Stimulated activated CD4-positive, alpha-beta T cell treated with anti-CD3 and anti-CD28 coated beads, Interleukin-1b, Interleukin-23, amount 100 ng/mL, for 1 hour (primary cell): Measurements from ENCODE around the gene DCDC1.
"Not testable (repeated sequence)": the region's sequence is repeated elsewhere in the genome, so short reads cannot be mapped to it uniquely, and the experiment has no call there.

Experiments
- DNase-seq, 2 donors: peaks; one replicate each; pipeline ENCODE4 v3.0.0-alpha.2; 2020; ENCODE audit warnings: low read depth in 2 of 2

DCDC1 gene

GRCh38 chr11:30990625-30991296 lies 378.8 kb downstream of the DCDC1 start:
- DNase-seq = no peak

DNA sequence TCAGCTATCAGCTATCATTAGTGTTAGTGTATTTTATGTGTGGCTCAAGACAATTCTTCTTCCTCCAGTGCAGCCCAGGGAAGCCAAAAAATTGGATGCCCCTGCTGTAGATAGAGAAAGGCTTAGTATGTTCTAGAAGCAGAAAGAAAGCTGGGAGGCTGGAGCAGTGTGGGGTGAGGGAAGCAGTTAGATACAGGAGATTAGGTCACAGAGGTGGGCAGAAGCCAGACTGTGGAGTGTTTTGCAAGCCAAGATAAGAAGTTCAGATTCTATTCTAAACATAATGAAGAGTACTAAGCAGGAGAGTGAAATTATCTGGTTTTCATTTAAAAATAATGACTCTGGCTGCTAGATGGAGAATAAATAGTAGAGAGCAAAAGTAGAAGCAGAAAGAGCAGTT lies 381.7 kb downstream of the DCDC1 start:
- no peak for DNase-seq

DNA sequence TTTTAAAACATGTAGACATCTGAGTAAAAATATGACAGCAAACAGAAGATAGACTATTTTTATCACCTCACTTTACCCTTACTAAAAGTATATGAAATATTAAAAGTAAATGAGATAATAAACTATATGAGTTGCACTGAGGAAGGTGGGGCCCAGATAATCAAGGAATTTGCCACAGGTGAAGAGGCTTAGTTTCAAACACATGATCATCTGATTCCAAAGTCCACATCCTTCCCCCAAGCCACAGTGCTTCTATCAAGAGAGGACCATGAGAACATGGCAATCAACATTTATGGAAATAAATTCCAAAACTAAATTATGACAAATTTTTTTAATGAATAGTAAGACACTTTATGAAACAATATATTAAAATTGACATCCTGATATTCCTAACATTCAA lies 384.0 kb downstream of the DCDC1 start:
- DNase-seq = no peak

GRCh38 chr11:30984827-30985226 lies 384.7 kb downstream of the DCDC1 start:
- no peak for DNase-seq

DNA sequence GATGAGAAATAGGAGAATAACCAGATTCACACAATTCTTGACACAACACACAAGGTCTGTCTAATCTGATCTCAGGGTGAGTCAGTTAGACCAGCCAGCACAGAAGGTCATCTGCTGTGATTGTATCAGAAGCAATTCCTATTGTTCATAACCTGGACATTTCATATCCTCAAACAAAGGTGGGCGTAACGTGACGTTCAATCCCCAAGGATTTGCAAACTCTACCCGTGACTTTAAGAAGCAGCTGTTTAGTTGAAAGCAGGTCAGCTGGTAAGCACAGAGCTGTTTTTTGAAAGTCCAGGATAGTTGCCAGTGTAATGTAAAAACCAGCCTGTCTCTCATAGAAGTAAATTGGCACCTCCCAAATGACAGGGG lies 385.1 kb downstream of the DCDC1 start:
- no peak for DNase-seq

DNA sequence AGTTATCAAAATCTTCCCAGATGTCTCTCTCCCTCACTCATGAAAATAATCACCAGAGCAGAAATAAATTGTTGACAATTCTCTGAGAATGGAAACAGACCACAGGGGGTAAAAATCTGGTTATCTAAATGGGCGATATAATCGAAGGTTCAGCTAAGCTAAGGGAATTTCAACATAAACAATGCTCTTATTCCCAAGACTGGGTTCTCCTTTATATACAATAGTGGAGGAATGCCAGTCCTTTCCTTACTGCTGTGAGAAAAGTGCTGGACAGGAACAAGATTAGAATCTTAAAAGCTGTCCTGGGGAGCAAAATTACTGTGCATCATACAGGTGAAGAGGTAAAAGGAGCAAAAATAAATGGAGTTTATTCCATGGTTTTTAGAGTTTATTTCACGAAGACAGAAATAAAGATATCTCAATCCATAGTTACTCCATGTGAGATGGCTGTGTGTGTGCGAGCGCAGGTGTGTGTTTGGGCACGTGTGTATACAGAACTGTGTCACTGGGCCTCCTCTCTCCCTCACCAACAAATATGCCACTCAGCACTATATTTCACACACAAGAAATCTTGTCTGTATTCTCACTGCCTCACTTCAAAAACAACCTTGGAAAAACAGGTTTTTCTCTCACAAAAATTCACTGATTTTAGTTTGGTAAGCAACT lies 385.6 kb downstream of the DCDC1 start:
- no peak for DNase-seq

GRCh38 chr11:30983143-30983542 lies 386.4 kb downstream of the DCDC1 start:
- no peak for DNase-seq

- no peak for DNase-seq
Measured at GRCh38 chr11:30967579-30967978, 402.0 kb downstream of the DCDC1 start.

DNA sequence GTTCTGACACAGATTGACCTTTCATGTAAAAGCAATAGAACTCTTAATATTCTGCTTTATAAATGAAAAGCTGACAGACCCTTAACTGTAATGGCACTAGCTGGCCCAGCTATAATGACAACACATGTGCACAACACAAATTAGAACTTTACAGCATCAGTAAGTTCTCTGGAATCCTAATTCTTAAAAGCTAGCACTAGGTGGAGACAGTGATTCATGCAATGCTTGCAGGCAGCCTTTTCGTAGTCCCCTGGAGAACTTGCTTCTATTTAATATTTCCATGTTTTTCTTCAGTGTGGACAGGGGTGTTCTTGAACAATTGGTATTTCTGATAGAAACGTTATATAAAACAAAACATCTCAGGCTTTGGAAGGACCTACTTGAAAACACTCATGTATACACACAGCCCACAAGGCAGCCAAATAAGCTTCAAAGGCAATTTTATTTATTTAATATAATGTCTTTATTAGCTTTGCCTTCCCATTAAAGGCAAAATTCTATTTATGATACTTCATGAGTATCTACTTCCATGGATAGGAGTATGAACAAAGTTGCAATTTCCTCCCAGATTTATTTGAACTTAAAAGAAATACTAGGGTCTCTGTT lies 409.0 kb downstream of the DCDC1 start:
- no peak for DNase-seq

DNA sequence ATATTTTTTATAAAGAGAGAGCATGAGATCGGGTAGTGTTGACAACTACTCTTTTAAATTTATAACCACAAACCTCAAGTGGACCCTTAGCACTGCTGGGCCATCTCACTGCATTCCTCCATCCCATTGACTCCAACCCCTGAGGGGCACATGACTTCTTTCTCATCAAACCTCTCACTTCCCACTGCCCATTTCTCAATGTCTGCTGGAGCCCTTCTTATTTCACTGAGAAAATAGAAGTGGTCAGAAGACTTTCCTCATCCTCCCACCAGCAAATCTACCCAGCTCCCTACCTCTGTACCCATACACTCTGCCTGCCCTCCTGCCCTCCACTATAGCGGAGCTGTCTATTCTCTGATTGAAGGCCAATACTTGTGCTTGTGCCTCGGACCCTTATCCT lies 412.8 kb downstream of the DCDC1 start:
- DNase-seq = no peak

- DNase-seq = no peak
Measured at GRCh38 chr11:30949838-30950237, 419.7 kb downstream of the DCDC1 start.

GRCh38 chr11:30947715-30948114 lies 421.8 kb downstream of the DCDC1 start:
- not testable (repeated sequence) for DNase-seq

DNA sequence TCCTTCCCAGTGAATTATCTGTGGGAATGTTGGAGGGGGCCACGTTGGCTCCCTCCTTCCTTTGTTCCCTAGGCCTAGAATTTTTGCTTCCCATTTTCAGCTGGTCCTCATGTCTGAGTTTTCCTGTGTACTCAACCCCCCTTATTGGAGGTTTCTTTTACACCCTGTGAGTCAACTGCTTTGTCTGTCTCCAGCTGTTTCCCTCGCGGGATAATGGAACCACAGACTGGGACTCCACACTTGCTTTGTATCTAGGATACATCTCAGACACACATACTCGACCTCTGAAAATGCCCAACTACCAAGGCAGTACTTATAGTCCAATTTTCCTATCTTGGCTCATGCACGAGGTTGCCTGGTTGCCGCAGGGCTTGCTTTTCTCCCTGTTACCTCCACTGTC lies 430.7 kb downstream of the DCDC1 start:
- DNase-seq = no peak

DNA sequence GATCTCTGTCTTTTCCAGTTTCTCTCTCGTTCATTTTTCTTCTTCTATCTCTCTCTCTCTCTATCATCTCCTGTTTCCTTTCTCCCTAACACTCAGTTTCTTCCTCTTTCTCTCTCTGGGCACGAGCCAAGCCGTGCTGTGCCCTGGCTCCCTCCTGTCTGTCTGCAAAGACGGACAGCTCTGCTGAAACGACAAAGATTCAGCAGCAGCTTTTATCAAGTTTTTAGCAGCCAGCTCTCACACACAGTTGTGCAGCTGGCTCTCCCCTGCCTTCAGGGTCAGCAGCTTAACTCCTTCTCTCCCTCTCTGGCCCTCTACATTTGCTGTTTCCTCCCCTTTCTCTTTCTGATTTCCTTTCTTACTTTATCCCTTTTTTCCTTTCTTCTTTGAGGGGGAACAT lies 431.4 kb downstream of the DCDC1 start:
- DNase-seq = no peak

DNA sequence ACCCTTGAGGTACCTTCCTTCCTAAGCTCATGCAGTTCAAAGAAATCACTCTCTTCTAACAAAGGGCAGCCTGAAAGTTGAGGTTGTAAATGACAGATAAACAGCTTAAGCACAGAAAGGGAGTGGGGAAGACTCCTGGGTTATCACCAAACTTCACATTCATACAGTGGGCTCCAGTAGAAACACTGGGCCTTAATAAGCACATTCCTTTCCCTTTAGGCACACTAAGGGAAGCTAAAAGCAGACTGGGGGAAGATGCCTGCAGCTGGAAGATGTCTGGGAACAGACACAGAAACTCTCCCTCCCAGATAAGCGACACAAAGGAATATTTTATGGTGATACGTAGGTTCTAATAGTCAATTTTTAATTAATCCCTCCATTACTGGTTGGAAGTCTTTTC lies 433.0 kb downstream of the DCDC1 start:
- no peak for DNase-seq

- DNase-seq = no peak
Measured at GRCh38 chr11:30935861-30936260, 433.7 kb downstream of the DCDC1 start.

- DNase-seq = no peak
Measured at GRCh38 chr11:30926130-30926529, 443.4 kb downstream of the DCDC1 start.

- DNase-seq = no peak
Measured at GRCh38 chr11:30921811-30922210, 447.7 kb downstream of the DCDC1 start.

GRCh38 chr11:30919389-30920152 lies 450.0 kb downstream of the DCDC1 start:
- no peak for DNase-seq

GRCh38 chr11:30917859-30918478 lies 451.6 kb downstream of the DCDC1 start:
- DNase-seq = no peak

DNA sequence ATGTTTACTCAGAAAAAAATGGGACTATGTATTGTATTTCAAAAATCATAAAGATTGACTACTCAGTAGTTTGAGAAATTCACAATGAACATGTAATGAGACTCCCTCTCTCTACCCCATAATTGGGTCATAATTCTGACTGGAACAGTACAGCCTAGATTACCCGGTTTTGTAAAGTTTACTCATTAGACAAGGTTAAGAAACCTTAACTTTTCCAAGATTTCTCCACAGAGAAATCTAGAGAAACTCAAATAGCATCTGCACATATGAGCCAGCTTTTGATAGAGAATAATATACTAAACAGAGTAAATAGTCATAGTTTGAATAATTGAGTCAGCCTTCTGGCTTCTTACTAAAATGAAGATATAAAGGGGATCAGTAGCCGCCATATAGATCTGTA lies 452.3 kb downstream of the DCDC1 start:
- DNase-seq = no peak

- no peak for DNase-seq
Measured at GRCh38 chr11:30916764-30917163, 452.8 kb downstream of the DCDC1 start.
